T-helper 9 cell (primary cell): ENCODE measurements around the gene CIDEC.
"Not testable (repeated sequence)": the region's sequence is repeated elsewhere in the genome, so short reads cannot be mapped to it uniquely, and the experiment has no call there.

Experiments used
- DNase-seq: peaks from one replicate; pipeline ENCODE4 v3.0.0-alpha.2; 2020

The CIDEC gene

DNA sequence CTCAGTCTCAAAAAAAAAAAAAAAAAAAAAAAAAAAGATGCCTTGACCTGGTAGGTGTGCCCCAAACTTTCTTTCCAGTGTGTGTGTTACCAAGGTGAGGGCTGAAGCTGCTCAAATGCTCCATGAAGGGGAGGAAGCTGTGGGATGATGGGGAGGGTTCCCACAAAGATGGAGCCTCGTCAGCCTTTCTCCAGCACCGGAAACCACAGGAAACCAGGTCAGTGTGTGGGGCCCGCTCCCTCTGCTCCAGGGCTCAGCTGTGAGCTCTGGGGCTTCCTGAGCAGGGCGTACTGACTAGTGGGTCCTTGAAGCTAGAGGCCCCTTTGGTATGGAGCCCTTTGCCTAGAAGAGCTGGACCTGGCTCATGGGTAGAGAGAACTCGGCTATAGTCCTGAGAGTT is 21.9 kb upstream of the CIDEC start:
- peak; percentile 13 for DNase-seq

DNA sequence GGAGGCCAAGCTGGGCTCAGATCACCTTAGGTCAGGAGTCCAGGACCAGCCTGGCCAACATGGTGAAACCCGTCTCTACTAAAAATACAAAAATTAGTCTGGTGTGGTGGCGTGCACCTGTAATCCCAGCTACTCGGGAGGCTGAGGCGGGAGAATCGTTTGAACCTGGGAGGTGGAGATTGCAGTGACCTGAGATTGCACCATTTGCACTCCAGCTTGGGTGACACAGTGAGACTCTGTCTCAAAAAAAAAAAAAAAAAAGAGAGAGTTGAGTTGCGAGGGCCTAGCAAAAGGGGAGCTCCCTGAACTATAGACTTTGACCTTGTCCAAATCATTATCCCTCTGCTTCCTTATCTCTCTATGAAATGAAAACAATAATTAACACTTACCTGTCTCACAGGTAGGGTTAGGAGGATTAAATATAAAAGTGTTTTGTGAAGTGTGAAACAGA is 20.9 kb upstream of the CIDEC start:
- DNase-seq, result not testable (repeated sequence)

DNA sequence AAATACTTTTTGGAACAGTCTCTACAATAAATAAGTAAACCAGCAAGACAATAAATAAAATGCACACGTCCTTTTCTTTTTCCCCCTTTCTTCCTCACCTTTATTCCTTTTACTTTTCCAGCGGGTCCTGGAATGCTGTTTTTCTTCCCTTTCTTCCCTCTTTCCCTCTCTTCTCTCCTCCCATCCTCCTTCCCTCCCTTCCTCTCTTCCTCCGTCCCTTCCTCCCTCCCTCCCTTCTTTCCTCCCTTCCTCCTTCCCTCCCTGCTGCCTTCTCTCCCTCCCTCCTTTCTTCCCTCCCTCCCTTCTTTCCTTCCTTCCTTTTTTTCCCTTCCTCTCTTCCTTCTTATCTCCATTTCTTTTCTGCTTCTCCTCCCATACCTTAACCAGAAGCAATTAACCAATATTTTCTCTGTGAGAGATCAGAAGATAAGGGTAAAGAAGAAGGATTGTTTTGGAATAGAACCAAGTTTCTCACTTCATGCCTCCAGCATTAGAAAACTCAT is 19.3 kb upstream of the CIDEC start:
- DNase-seq, result no peak

DNA sequence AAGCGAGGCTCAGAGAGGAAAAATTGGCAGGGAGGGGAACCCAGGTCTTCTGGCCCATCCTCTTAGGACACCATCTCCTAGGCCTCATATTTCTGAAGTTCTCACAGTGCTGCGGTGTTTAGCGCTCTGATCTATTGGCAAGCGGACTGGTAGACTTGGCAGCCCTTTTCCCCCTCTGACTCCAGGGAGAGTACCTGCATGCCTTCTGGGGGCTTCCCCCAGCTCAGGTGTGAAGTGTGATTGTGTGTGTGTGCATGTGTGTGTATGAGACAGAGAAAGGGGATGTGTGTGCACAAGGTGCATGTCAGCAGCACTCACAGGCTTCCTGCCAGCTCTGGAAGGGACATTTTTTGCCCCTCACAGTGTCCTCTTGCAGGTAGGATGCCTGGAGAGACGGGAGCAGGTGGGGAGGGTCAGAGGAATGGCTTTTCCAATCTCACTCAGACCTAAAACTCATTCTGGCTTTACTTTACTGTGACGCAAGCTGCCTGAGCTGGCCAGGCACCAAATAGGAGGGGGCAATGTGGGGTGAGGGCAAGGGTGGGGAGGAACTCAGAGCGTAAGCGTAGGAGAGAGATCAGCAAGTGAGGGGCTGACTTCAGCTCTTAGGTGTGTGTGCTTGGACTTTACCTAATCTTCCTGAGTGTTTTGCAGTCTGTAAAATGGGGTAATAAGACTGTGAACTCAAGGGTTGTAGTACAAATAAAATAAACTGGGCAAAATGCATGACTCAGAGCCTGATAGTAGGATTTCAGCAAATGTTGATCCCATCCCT is 18.6 kb upstream of the CIDEC start:
- no peak for DNase-seq

DNA sequence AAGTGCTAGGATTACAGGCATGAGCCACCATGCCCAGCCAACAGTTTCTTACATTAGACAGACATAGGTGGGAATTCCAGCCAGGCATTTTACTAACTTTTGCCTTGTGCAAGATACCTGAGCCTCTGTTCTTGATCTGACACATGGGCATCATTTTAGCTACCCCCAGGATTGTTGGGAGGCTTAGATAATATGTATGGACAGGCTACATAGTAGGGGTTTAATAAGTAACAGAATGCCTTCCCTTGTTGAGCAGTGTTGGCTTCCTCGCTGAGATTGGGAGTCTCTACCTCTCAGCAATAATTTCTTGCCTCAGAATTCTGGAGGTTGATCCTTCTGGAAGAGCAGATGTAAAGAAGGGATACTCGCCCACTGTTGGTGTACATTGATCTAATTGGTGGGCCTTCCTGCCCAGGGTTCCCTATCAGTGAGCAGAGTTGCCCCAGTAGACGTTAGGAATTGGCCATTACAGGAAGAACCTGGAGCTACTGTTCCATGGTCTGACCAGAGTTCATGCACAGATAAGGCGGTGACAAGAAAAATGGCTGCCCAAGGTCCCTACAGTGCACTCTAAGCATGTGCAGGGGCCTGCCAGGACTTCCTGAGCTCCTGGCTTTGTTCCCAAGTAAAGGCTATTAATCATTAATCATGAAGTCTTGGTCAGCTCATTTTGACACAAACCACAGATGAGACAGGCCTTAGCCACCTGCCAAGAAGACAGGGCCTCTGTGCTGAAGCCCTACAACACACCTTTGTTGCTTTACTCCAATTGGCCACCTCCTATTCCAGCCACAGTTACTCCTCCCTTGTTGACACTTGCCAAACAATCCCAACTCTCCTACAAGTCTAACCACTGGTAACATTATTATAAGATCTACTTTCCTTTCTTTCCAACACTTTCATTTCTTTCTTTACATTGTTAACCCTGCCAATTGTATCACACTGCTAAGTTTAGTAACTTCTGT is 17.6 kb upstream of the CIDEC start:
- DNase-seq, result no peak

DNA sequence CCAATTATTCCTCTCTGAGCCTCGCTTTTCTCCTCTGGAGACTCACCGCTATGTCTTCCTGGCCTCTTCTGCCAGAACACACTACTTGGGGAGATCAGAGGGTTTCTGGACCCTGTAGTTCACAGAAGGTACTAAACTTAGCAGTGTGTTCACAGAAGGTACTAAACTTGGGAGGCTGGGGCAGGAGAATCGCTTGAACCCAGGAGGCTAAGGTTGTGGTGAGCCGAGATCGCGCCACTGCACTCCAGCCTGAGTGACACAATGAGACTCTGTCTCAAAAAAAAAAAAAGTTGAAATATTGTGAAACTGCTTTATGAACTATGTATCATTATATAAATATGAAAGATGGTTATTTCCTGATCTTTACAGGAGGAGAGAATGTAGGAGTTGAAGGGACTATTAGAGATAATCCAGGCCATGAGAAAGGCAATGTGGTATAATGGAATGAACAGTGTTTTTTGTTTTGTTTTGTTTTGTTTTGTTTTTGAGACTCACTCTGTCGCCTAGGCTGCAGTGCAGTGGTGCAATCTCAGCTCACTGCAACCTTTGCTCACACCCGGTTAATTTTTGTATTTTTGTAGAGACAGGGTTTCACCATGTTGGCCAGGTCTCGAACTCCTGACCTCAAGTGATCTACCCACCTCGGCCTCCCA is 16.8 kb upstream of the CIDEC start:
- not testable (repeated sequence) for DNase-seq

DNA sequence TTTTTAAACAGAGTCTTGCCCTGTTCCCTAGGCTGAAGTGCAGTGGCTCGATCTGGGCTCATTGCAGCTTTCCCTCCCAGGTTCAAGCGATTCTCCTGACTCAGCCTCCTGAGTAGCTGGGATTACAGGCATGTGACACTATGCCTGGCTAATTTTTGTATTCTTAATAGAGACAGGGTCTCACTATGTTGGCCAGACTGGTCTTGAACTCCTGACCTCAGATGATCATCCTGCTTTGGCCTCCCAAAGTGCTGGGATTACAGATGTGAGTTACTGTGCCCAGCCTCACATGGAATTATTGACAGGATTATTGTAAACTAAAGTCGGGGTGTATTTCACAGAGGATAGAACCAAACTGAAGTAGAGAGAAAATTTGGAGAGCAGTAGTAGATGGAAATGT is 15.7 kb upstream of the CIDEC start:
- not testable (repeated sequence) for DNase-seq

DNA sequence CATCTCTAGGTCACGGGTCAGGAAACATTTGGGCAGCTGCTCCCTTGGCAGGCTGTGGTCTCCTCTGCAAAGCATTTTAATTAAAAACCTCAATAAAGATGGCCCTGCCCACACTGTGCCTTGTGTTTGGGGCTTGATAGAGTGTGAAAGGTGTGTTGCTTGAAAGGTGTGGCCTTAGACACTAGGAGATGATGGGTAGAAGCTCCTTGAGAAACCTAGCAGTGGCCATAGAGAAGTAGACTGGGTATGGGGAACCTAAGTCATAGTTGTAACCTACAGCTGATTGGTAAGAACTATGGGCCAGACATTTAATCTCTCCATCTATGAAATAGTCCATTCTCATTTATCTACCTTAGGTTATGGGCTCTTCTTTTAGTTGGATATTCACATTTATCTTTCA is 13.7 kb upstream of the CIDEC start:
- DNase-seq, result no peak

DNA sequence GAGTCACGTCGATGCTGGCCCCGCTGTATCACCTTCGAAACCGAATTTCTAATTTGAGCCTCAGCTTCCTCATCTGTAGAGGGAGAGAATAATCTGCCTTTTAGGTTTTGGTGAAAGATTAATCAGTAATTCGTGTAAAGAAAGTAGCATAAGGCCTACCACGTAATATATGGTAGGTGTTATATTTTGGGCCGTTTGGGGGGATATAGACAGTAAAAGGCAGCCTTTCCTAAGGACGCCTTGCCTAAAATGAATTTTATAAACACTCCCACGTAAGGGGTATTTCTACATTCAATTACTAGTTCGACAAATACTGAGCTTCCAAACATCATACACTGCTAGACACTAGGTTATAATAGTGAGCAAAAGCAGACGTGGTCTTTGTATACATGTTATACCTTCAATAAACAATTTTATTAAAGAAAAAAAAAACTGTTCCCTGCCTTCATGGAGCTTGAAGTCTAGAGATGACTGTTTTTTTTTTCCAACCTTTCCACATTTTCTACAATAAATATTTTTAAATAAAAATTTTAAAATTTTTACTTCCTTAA is 11.1 kb upstream of the CIDEC start:
- no peak for DNase-seq

DNA sequence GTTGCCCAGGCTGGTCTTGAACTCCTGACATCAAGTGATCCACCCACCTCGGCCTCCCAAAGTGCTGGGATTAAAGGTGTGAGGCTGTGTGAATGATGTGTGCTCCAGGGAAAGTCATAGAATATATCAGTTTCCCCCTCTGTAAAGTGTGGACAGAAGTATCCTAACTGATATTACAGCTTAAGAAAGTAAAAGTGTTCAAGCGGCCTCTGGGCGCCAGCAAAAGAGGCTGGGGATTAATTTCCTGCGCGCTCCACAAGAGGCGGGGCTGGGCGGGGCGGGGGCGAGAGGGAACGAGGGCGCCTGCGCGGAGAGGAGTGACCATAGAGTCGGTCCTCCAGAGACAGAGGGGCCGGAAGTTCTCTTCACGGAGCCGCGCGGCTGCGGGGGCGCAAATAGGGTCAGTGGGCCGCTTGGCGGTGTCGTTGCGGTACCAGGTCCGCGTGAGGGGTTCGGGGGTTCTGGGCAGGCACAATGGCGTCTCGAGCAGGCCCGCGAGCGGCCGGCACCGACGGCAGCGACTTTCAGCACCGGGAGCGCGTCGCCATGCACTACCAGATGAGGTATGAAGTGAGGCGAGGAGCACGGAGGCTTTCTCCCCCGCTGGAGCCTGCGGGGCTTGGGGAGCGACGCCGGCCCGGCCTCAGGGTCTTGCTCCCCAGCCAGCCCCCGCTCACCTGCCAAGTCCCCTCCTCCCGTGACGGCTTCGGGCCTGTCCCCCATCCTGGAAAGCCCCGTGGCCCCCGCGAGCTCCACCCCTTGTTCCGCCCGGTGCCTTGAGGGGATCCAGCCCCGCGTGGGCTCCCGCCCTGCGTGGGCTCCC is 10.4 kb upstream of the CIDEC start, which contains the start of gene JAGN1:
TSS of gene JAGN1 (plus strand) at position 362 of the 823 bp plus-strand sequence. CDS start at position 475, 113 bp downstream.
- peak; percentile 90 for DNase-seq

DNA sequence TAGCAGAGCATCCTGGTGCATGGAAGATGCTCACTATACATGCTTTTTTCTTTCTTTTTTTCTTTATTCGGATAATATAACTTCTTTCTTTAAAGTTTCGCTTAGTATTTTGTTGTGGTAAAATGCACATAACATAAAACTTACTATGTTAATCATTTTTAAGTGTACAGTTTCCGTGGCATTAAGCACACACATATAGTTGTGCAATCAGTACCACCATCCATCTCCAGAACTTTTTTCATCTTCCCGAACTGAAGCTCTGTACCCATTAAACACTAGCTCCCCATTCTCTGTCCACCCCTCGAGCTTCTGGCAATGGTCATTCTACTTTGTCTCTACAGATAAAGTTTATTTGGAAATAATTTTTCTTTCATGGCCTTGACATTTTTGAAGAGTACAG is 9.4 kb upstream of the CIDEC start:
- no peak for DNase-seq

DNA sequence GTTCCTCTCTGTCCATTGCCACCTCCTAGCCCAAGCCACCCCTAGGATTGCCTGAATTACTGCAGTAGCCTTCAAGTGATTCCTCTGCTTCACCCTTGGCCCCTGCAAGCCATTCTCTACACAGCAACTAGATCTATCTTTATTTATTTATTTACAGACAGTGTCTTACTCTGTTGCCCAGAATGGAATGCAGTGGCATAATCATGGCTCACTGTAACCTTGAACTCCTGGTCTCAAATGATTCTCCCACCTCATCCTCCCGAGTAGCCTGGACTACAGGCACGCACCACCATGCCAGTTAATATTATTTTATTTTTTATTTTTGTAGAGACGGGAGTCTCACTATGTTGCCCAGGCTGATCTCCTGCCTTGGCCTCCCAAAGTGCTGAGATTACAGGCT is 8.5 kb upstream of the CIDEC start:
- no peak for DNase-seq

DNA sequence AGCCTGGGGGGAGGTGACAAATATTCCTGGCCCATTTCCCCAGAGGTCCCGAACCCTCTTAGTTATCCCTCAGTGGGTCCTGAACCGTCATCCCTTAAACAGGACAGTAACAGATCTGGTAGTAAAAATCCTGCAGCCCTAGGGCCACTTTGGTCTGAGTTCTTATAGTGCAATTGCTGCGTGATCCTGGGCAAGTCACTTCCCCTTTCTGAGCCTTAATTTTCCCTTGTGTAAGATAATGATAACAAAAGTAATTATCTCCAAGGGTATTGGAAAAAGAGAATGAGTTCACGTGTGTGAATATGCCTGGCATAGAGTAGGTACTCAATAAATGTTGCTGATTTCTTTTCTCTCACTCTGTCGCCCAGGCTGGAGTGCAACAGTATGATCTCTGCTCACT is 7.4 kb upstream of the CIDEC start:
- no peak for DNase-seq

DNA sequence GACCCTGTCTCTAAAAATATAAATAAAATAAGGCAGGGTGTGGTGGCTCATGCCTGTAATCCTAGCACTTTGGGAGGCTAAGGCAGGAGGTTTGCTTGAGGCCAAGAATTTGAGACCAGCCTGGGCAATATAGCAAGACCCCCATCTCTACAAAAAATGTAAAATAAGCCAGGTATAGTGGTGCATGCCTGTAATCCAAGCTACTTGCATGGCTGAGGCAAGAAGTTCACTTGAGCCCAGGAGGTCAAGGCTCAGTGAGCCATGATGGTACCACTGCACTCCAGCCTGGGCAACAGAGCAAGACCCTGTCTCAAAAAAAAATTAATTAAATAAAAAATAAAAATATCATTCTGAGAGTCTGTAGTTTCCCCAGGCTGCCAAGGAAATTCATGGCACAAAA is 6.3 kb upstream of the CIDEC start:
- no peak for DNase-seq

DNA sequence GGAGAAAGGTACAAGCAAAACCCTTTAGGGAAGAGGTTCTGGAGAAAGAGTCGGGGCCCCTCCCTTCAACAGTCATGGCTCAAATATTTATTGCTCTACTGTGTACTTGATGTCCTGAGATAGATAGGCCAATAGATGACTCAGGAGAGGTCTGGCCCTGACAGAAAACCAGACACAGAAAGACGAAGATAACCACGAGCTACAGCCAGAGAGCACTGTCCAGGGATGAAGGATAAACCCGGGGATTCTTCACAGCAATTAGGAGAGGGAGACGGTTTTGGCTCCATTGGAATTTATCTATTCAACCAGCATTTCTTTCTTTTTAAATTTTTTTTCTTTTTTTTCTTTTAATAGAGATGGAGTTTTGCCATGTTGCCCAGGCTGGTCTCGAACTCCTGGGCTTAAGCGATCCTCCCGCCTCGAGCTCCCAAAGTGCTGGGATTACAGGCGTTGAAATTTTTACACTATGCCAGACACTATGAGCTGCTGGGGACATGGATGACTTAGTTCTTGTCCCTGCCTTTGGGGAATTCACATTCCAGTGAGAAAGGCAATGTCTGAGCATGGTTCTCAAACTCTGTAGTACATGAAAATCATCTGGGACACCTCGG is 4.6 kb upstream of the CIDEC start:
- no peak for DNase-seq

DNA sequence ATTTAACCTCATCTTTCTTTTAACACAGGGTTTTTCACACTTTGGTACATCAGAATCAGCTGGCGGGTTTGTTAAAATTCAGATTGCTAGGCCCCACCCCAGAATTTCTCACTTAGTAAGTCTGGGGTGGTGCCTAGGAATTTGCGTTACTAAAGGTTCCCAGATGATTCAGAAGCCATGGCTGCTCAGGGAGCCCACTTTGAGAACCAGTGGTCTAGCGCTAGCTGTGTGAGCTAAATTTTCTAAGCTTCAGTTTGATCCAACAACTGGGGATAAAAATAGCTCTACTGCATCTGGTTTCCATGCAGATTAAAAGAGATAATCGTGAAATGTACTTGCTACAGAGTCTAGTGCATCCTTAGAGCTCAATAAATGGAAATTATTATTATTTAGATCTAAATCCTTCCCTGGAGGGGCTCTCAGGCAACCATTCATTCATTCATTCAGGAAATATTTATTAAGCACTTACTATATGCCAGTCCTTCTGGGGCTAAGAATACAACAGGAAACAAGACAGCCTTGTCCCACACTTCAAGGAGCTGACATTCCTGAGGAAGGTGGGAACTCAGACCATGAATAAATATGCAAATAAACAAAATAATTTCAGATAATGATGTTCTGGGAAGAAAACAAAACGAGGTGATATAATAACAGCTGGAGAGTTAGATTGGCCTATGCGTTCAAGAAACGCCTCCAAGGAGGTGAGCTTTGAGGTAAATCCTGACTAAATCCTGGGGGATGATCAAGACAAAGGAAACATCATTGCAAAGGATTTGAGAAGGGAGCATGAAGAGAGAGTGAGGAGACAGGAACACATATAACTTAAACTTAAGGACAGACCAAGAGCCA is 3.9 kb upstream of the CIDEC start:
- no peak for DNase-seq

DNA sequence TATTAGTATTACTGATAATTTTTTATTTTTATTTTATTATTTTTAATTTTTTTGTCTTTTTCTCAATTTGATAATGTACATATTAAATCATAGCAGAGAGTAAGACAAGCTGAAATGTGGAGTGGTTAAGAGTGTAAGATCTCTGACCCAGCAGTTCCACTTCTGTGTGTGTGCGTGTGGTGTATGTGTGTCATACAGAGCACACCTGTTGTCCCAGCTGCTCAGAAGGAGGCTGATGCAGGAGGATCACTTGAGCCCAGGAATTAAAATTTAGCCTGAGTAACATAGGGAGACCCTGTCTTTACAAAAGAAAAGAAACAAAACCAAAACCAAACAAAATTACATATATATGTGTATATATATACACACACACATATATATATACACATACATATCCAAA is 1.4 kb upstream of the CIDEC start:
- no peak for DNase-seq

DNA sequence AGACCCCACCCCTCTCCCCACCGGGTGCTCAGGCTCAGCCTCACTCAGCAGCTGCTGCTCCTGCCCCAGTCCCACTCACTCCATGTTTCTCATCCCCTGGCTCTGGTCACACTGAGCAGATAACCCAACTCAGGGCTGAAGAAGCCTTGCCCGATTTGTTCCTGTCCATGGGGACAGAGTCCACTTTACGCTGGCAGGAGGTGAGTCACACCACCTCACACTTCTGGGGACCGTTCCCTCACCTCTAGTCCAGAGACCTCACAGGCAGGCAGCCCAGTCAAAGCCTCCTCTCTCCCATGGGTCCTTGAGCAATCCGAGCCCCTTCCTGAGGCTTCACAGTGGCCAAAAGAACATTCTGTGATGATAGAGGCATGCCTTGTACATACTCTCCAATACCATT is 1.4 kb downstream of the CIDEC start:
- DNase-seq, result no peak

DNA sequence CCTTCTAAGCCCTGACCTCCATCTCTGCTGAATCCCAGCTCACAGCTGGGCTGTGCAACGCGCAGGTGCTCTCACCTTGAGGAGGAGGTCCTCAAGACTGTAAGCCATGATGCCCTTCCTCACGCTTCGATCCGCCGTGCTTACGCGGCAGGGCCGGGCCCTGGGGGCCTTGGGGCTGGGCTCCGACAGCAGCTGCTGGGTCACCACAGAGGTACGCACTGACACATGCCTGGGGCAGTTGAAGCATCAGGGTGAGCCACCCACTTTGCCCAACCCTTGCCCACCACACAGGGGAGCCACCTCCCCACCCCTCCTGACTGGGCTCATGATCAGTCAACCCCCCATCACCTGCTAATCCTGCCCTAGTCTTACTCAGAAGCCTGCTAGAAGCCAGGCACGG is 3.1 kb downstream of the CIDEC start:
- no peak for DNase-seq

DNA sequence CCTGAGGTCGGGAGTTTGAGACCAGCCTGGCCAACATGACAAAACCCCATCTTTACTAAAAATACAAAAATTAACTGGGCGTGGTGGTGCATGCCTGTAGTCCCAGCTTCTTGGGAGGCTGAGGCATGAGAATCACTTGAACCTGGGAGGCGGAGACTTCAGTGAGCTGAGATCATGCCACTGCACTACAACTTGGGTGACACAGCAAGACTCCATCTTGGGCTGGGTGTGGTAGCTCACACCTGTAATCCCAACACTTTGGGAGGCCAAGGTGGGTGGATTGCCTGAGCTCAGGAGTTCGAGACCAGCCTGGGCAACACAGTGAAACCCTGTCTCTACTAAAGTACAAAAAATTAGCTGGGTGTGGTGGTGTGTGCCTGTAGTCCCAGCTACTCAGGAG is 3.8 kb downstream of the CIDEC start:
- not testable (repeated sequence) for DNase-seq
